Loucy (cell line): ENCODE data around the gene EIPR1.

Experiments
- H2AFZ ChIP-seq: fragments of 200-600 bp; sonication (generic); 2 replicates; pipeline ENCODE4 v1.6.0; 2016; ENCODE audit warnings: antibody characterized with exemption, mild to moderate bottlenecking, low read length, moderate library complexity
- H3F3A ChIP-seq: fragments of 200-600 bp; 2 replicates; pipeline ENCODE4 v1.6.0; 2016; ENCODE audit warnings: antibody characterized with exemption, low read depth, mild to moderate bottlenecking
- H3K27me3 ChIP-seq: fragments of 200-600 bp; sonication (generic); 2 replicates; pipeline ENCODE4 v1.6.1; 2014; ENCODE audit warnings: low read length, mild to moderate bottlenecking; ENCODE audit not compliant: insufficient read depth, poor library complexity, severe bottlenecking
- H3K36me3 ChIP-seq: fragments of 200-600 bp; sonication (generic); 2 replicates; pipeline ENCODE4 v1.6.1; 2016; ENCODE audit warnings: low read length; ENCODE audit not compliant: insufficient read depth
- H3K4me1 ChIP-seq: fragments of 200-600 bp; sonication (generic); 2 replicates; pipeline ENCODE4 v1.5.1; 2014; ENCODE audit warnings: low read length, mild to moderate bottlenecking; ENCODE audit not compliant: insufficient read depth, poor library complexity, severe bottlenecking
- H3K4me2 ChIP-seq: fragments of 200-600 bp; sonication (generic); 2 replicates; pipeline ENCODE4 v1.6.0; 2014; ENCODE audit warnings: antibody characterized with exemption, low read length, low read depth, mild to moderate bottlenecking; ENCODE audit not compliant: poor library complexity, severe bottlenecking
- H3K4me3 ChIP-seq: fragments of 200-600 bp; sonication (generic); 2 replicates; pipeline ENCODE4 v1.5.1; 2014; ENCODE audit warnings: low read length, mild to moderate bottlenecking, mixed read lengths; ENCODE audit not compliant: poor library complexity, severe bottlenecking
- H3K79me2 ChIP-seq: fragments of 200-600 bp; sonication (generic); 2 replicates; pipeline ENCODE4 v1.6.1; 2014; ENCODE audit warnings: low read length; ENCODE audit not compliant: insufficient read depth
- H3K9ac ChIP-seq: fragments of 200-600 bp; sonication (generic); 2 replicates; pipeline ENCODE4 v1.6.0; 2014; ENCODE audit warnings: mild to moderate bottlenecking, low read depth, low read length, moderate library complexity; ENCODE audit not compliant: poor library complexity, severe bottlenecking
- H3K9me2 ChIP-seq: fragments of 200-600 bp; sonication (generic); replicated peaks from 2 replicates; pipeline ENCODE4 v1.6.1; 2016; ENCODE audit warnings: low read depth, low read length, mixed read lengths
- H3K9me3 ChIP-seq: fragments of 200-600 bp; sonication (generic); 2 replicates; pipeline ENCODE4 v1.6.1; 2014; ENCODE audit warnings: mild to moderate bottlenecking, antibody characterized with exemption, low read length, low read depth; ENCODE audit not compliant: insufficient read depth
- H4K20me1 ChIP-seq: fragments of 200-600 bp; sonication (generic); 2 replicates; pipeline ENCODE4 v1.6.0; 2014; ENCODE audit warnings: antibody characterized with exemption, low read length, mild to moderate bottlenecking; ENCODE audit not compliant: insufficient read depth, poor library complexity, severe bottlenecking
- EZH2phosphoT487 ChIP-seq: fragments of 200-600 bp; IDR thresholded peaks from 2 replicates; pipeline ENCODE4 v1.6.1; 2018; ENCODE audit warnings: antibody characterized with exemption, mild to moderate bottlenecking, moderate library complexity, borderline replicate concordance
- TF ChIP-seq, protein P1 (sequence below): fragments of 200-600 bp; sonication (generic); conservative IDR thresholded peaks from 2 replicates; pipeline ENCODE4 v1.5.1; 2014; ENCODE audit warnings: mild to moderate bottlenecking, antibody characterized with exemption, low read length

The EIPR1 gene

DNA sequence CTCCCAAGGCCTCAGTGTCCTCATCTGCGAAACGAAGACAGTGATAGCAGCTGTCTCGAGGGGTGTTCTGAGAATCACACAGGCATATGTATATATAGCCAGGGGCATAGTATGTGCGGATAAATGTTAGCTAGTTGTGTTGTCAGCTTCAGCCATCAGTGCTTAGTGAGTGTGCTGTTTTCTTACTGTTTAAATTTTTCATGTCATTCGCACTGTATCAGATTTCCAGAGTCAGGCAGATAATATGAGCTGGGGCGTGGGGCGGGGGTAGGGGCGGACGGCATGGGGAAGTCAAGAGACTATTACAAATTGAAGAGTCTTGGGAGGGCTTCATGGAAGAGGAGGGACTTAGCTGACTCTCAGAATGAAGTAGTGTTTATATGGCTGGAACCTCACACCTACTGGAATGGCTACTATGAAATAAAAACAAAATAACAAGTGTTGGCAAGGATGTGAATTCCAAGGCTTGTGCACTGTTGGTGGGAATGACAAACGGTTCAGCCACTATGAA is 8.9 kb upstream of the EIPR1 start:
- Histone ChIP-seq H3K9ac (no peak overlapping the region), H3K9me3 (no peaks in the 10 kb centered on the region), H2AFZ (no peak overlapping the region), H3K79me2 (peaks cover 15% of the 10 kb centered on the region; the same call in 1 of the 2 replicates), H3K9me2 (no peaks in the 10 kb centered on the region), H3K4me2 (no peak overlapping the region), H3K36me3 (peaks cover 22% of the 10 kb centered on the region; the same call in 1 of the 2 replicates), H4K20me1 (no peaks in the 10 kb centered on the region), H3K27me3 (no peaks in the 10 kb centered on the region), H3K4me3 (no peak overlapping the region), H3K4me1 (peaks cover 15% of the 10 kb centered on the region), H3F3A (peaks cover 6% of the 10 kb centered on the region)
- TF ChIP-seq, protein P1, sequence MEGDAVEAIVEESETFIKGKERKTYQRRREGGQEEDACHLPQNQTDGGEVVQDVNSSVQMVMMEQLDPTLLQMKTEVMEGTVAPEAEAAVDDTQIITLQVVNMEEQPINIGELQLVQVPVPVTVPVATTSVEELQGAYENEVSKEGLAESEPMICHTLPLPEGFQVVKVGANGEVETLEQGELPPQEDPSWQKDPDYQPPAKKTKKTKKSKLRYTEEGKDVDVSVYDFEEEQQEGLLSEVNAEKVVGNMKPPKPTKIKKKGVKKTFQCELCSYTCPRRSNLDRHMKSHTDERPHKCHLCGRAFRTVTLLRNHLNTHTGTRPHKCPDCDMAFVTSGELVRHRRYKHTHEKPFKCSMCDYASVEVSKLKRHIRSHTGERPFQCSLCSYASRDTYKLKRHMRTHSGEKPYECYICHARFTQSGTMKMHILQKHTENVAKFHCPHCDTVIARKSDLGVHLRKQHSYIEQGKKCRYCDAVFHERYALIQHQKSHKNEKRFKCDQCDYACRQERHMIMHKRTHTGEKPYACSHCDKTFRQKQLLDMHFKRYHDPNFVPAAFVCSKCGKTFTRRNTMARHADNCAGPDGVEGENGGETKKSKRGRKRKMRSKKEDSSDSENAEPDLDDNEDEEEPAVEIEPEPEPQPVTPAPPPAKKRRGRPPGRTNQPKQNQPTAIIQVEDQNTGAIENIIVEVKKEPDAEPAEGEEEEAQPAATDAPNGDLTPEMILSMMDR, result no peak
- TF ChIP-seq EZH2phosphoT487, result no peak

DNA sequence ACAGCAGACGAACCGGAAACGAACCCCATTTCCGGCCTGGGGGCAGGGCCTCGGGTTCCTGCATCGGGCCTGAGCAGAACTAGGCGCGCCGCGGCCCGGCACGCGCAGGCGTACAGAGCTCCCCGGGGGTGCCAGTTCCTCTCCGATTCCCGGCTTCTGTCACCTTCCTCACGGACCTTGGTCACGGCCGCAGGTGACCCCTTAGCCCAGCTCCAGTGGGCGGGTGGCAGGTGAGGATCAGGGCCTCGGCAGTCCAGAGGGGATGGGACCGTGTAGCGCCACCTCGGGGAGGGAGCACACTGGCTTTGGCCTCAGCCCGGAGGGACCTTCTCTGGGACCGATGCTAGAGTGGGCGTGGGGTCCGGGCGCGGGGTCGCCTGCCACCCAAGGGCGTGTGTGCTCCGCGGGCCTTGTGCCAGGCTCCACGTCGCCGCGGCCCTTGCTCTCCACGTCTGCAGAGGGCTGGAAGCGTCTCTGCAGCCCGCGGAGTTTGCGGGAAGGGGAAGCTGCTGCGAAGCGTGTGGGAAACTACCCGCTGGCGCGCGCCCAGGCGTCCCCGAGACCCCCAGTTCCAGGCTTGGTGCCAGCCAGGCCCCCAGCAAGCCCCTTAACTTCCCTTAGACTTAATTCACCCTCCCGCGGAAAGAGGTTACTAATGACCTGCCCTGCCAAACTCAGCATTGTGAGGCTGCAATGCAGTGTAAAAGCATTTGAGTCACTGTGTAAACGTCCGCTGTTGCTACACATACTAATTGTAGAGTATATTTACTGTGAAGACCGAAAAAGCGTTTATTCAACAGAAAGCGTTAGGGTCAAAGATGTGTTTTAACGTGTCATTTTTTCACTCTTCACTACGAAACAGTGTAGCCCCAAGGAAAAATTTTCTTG is 2.3 kb upstream of the EIPR1 start, which contains the start of gene TRAPPC12:
Gene TRAPPC12 (plus strand): TSS at position 48 of the 888 bp plus-strand sequence. CDS start 7,930 bp downstream, outside the sequence.
- no peaks in the 10 kb centered on the region for H3K9me2 ChIP-seq
- peaks cover 49% of the 10 kb centered on the region for H3K79me2 ChIP-seq
- H3F3A ChIP-seq, result peaks cover 5% of the 10 kb centered on the region
- TF ChIP-seq, protein P1, result peak; percentile 59
- TF ChIP-seq EZH2phosphoT487, result no peak
- peak within 1 kb of the TSS; percentile 83 for H3K4me3 ChIP-seq
- no peaks in the 10 kb centered on the region for H3K27me3 ChIP-seq
- no peaks in the 10 kb centered on the region for H3K36me3 ChIP-seq
- peak within 1 kb of the TSS; percentile 86 for H3K4me2 ChIP-seq
- no peaks in the 10 kb centered on the region for H3K9me3 ChIP-seq
- H2AFZ ChIP-seq, result peak within 1 kb of the TSS; percentile 75
- H3K4me1 ChIP-seq, result peaks cover 35% of the 10 kb centered on the region
- peak within 1 kb of the TSS; percentile 83 for H3K9ac ChIP-seq
- H4K20me1 ChIP-seq, result no peaks in the 10 kb centered on the region

DNA sequence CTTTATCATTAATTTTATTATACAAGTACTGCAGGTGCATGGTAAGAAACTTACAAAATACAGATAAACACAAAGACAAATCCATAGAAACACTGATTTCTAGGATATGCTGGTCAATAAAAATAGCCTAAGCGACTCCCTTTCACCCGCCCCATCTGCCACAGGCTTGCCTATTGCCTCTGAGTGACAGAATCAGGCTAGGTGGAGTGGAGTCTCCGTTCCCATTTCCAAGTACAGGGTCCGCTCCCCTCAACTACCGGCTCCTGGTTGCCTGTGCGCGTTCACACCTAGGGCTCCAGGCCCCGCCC is 1.7 kb upstream of the EIPR1 start:
- no peaks in the 10 kb centered on the region for H3K27me3 ChIP-seq
- no peaks in the 10 kb centered on the region for H4K20me1 ChIP-seq
- H3K36me3 ChIP-seq, result no peaks in the 10 kb centered on the region
- H3K9ac ChIP-seq, result peak overlapping the region; percentile 83
- no peak for TF ChIP-seq EZH2phosphoT487
- TF ChIP-seq, protein P1, result no peak
- H3K9me2 ChIP-seq, result no peaks in the 10 kb centered on the region
- H2AFZ ChIP-seq, result peak overlapping the region; percentile 75
- no peaks in the 10 kb centered on the region for H3K9me3 ChIP-seq
- peaks cover 3% of the 10 kb centered on the region; the same call in 1 of the 2 replicates for H3F3A ChIP-seq
- H3K4me1 ChIP-seq, result peaks cover 30% of the 10 kb centered on the region
- H3K79me2 ChIP-seq, result peaks cover 49% of the 10 kb centered on the region
- peak overlapping the region; percentile 86 for H3K4me2 ChIP-seq
- peak overlapping the region; percentile 83 for H3K4me3 ChIP-seq
